PC-3 (cell line): ENCODE results near the gene GNB5. TPM values are rescaled to one million over a fixed set of nuclear protein-coding genes. Genes with fewer than 3 reads are reported as not detected.

Experiments used
- ATAC-seq: fragments of 200-7000 bp; cut with Tn5 transposase; 2 replicates; pipeline ENCODE4 v1.9.1; 2020; ENCODE audit warnings: mild to moderate bottlenecking, moderate library complexity
- BruUV-seq: library from RNA; stranded (reverse); fragments of 400-500 nt; replicated peaks from 2 replicates; lab custom pipeline; 2021; lab: Mats Ljungman, UMichigan
- CTCF ChIA-PET: fragments of 300-600 bp; sonication (Branson Sonifier 250); formaldehyde crosslinking; loops from one replicate; lab custom pipeline; 2022; ENCODE audit warnings: antibody characterized with exemption; lab: Charles Lee
- POLR2A ChIA-PET: fragments of 300-600 bp; sonication (Branson Sonifier 250); formaldehyde crosslinking; loops from one replicate; lab custom pipeline; 2022; ENCODE audit warnings: antibody characterized with exemption; ENCODE audit not compliant: unreplicated experiment; lab: Charles Lee
- DNase-seq: peaks from one replicate; pipeline ENCODE4 v3.0.0-alpha.2; 2015
- H2AFZ ChIP-seq: fragments of 300-600 bp; sonication (generic); 2 replicates; pipeline ENCODE4 v1.6.0; 2016; ENCODE audit warnings: antibody characterized with exemption, low read length
- H3F3A ChIP-seq: fragments of 300-600 bp; sonication (generic); one replicate; pipeline ENCODE4 v1.6.0; 2017; ENCODE audit warnings: antibody characterized with exemption, low read length, control low read depth, mild to moderate bottlenecking; ENCODE audit not compliant: unreplicated experiment
- H3K27ac ChIP-seq: fragments of 300-600 bp; sonication (generic); 2 replicates; pipeline ENCODE4 v1.5.1; 2016; ENCODE audit warnings: mild to moderate bottlenecking, low read length
- H3K27me3 ChIP-seq: fragments of 300-600 bp; sonication (generic); 2 replicates; pipeline ENCODE4 v1.6.1; 2016; ENCODE audit warnings: low read length, mixed read lengths
- H3K36me3 ChIP-seq: fragments of 300-600 bp; sonication (generic); 2 replicates; pipeline ENCODE4 v1.6.1; 2016; ENCODE audit warnings: low read depth, mixed run types, low read length, mixed read lengths
- H3K4me1 ChIP-seq: fragments of 300-600 bp; sonication (generic); 2 replicates; pipeline ENCODE4 v1.5.1; 2016; ENCODE audit warnings: low read length; ENCODE audit not compliant: insufficient read depth
- H3K4me2 ChIP-seq: fragments of 300-600 bp; sonication (generic); 2 replicates; pipeline ENCODE4 v1.6.0; 2016; ENCODE audit warnings: low read length
- H3K4me3 ChIP-seq: fragments of 300-600 bp; sonication (generic); 2 replicates; pipeline ENCODE4 v1.5.1; 2016; ENCODE audit warnings: mild to moderate bottlenecking, low read length, mixed read lengths
- H3K79me2 ChIP-seq: fragments of 300-600 bp; sonication (generic); 2 replicates; pipeline ENCODE4 v1.6.1; 2017; ENCODE audit warnings: low read length, mixed read lengths
- H3K9ac ChIP-seq: fragments of 300-600 bp; sonication (generic); 2 replicates; pipeline ENCODE4 v1.6.0; 2016; ENCODE audit warnings: mild to moderate bottlenecking, low read length
- H3K9me2 ChIP-seq: fragments of 300-600 bp; sonication (generic); replicated peaks from 2 replicates; pipeline ENCODE4 v1.6.1; 2016; ENCODE audit warnings: mixed run types, low read length, mixed read lengths
- H3K9me3 ChIP-seq: fragments of 300-600 bp; sonication (generic); 2 replicates; pipeline ENCODE4 v1.6.1; 2016; ENCODE audit warnings: low read length, mixed read lengths
- H4K20me1 ChIP-seq: fragments of 300-600 bp; sonication (generic); 2 replicates; pipeline ENCODE4 v1.6.1; 2016; ENCODE audit warnings: low read length, mixed read lengths
- EZH2 ChIP-seq: fragments of 300-600 bp; sonication (generic); IDR thresholded peaks from one replicate; pipeline ENCODE4 v1.6.1; 2017; ENCODE audit warnings: antibody characterized with exemption, mild to moderate bottlenecking, low read length; ENCODE audit not compliant: unreplicated experiment
- EZH2phosphoT487 ChIP-seq: fragments of 300-600 bp; sonication (generic); IDR thresholded peaks from 2 replicates; pipeline ENCODE4 v1.6.1; 2018; ENCODE audit warnings: mild to moderate bottlenecking, antibody characterized with exemption, low read length, borderline replicate concordance
- intact Hi-C: fragments of 100-400 bp; cut with micrococcal nuclease; formaldehyde crosslinking; loops from 2 replicates; pipeline ENCODE4 v1.9.0; 2023
- total RNA-seq: library from RNA; depleted of rRNA; stranded (reverse); fragments of >200 nt; gene quantifications from 2 replicates; pipeline ENCODE4 v1.2.3, GENCODE V29; 2014
- TF ChIP-seq, protein P1 (sequence below): fragments of 300-600 bp; sonication (generic); conservative IDR thresholded peaks from 2 replicates; pipeline ENCODE4 v1.5.1; 2017; ENCODE audit warnings: antibody characterized with exemption, low read depth, mild to moderate bottlenecking, low read length

GNB5 gene
- total RNA-seq, 1 experiment from 2014 or later, result 49.3 TPM

DNA sequence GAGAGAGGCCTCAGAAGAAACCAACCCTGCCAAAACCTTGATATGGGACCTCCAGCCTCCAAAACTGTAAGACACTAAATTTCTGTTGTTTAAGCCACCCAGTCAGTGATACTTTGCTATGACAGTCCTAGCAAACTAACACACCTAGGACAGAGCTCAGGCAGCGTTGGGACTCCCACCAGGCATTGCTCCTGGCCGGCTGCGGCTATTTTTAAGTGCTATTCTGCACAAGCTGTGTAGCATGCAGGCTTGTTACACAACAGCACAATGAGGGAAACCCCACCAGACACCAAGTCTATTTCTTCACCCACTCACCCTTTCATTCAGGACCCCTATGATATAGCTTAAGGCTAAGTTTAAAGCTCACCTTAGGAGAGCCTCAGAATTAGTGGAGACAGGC, 47.0 kb upstream of the GNB5 start:
- Histone ChIP-seq H3K27ac (no peak overlapping the region), H3K27me3 (no peaks in the 10 kb centered on the region), H3K9ac (no peak overlapping the region), H3F3A (no peaks in the 10 kb centered on the region), H2AFZ (no peak overlapping the region), H3K4me2 (no peak overlapping the region), H3K4me1 (no peaks in the 10 kb centered on the region), H3K36me3 (peaks cover 14% of the 10 kb centered on the region; the same call in 1 of the 2 replicates), H3K4me3 (no peak overlapping the region), H4K20me1 (no peaks in the 10 kb centered on the region), H3K9me2 (no peaks in the 10 kb centered on the region), H3K9me3 (no peaks in the 10 kb centered on the region), H3K79me2 (no peaks in the 10 kb centered on the region)
- intact Hi-C loops, result no loop called here
- ChIA-PET POLR2A (no interaction called here), CTCF (no interaction called here)
- no peak for DNase-seq
- no peak for ATAC-seq
- no TSS peak for BruUV-seq
- TF ChIP-seq EZH2phosphoT487 (no peak), EZH2 (no peak)
- TF ChIP-seq, protein P1, sequence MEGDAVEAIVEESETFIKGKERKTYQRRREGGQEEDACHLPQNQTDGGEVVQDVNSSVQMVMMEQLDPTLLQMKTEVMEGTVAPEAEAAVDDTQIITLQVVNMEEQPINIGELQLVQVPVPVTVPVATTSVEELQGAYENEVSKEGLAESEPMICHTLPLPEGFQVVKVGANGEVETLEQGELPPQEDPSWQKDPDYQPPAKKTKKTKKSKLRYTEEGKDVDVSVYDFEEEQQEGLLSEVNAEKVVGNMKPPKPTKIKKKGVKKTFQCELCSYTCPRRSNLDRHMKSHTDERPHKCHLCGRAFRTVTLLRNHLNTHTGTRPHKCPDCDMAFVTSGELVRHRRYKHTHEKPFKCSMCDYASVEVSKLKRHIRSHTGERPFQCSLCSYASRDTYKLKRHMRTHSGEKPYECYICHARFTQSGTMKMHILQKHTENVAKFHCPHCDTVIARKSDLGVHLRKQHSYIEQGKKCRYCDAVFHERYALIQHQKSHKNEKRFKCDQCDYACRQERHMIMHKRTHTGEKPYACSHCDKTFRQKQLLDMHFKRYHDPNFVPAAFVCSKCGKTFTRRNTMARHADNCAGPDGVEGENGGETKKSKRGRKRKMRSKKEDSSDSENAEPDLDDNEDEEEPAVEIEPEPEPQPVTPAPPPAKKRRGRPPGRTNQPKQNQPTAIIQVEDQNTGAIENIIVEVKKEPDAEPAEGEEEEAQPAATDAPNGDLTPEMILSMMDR, result no peak

DNA sequence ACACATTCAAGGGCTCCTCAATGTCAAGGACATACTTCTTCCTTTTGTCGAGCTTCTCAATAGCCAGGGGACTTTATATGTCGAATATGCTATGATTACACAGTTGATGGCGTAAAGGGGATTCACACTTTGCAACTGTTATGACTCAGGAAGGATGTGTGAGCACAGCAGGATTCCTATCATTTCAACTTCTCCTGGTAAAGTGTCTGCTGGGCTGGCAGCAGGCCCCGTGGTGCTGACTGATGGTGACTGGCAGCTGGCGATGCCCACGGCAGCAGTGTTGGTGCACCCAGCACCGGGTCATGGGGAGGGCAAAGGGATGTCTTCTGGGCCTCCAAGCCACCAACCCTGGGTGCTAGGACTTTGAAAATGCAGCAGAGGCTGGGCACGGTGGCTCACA, 44.8 kb upstream of the GNB5 start:
- ATAC-seq, result no peak
- POLR2A ChIA-PET, result no interaction called here
- TF ChIP-seq, protein P1, result no peak
- TF ChIP-seq EZH2 (no peak), EZH2phosphoT487 (no peak)

DNA sequence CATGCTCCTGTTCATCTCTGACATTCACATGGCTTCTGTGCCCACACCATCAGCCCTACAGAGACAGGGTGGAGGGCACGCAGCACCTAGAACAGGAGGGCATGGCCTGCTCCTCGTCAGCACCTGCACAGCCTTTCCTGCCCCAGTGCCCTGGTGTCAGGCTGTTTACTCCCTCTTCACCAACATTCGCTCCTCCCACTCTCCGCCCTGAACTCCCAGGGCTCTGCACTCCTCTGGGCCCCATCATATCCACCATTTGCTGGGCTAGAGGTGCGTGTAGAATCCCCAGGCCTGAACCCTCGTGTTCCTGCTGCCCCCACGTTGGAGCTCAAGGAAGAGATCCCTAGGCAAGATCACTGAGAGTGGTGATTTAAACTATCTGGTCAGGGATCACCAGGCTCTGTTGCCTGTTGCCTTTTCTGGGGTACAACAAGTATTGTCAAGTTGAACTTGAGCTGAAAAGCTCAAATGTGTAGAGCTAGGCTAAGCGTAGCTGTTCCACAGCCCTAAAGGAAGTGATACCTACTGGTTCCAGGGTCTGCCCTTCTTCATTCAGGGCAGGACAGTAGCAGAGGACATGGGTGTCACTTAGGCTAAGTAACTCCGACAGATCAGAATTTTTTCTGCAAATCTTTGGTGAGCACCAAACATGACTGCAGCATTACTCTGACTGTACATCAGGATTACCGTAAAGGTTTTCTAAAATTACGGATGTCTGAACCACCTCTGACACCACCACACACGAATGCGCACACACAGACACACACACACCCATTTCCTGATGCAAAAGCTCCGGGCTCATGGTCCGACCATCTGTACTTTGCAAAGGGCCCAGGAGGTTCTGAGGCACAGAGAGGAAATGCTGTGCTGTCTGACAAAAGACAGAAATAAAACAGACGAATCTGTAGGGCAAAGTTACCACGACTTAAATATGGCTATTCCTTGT, 43.7 kb upstream of the GNB5 start:
- POLR2A ChIA-PET, result no interaction called here
- no peak overlapping the region for H2AFZ ChIP-seq
- intact Hi-C loops, result no loop called here
- no peaks in the 10 kb centered on the region for H3F3A ChIP-seq
- H3K79me2 ChIP-seq, result no peaks in the 10 kb centered on the region
- DNase-seq (no peak), ATAC-seq (no peak)
- H3K4me3 ChIP-seq, result no peak overlapping the region
- H3K9me2 ChIP-seq, result no peaks in the 10 kb centered on the region
- CTCF ChIA-PET, result no interaction called here
- H3K36me3 ChIP-seq, result peaks cover 14% of the 10 kb centered on the region; the same call in 1 of the 2 replicates
- TF ChIP-seq, protein P1, result no peak
- TF ChIP-seq EZH2, result no peak
- no peak for TF ChIP-seq EZH2phosphoT487
- H3K9me3 ChIP-seq, result no peaks in the 10 kb centered on the region
- H3K27ac ChIP-seq, result no peak overlapping the region
- H3K4me2 ChIP-seq, result no peak overlapping the region
- no TSS peak for BruUV-seq
- H3K4me1 ChIP-seq, result no peaks in the 10 kb centered on the region
- H3K9ac ChIP-seq, result no peak overlapping the region
- no peaks in the 10 kb centered on the region for H3K27me3 ChIP-seq
- H4K20me1 ChIP-seq, result no peaks in the 10 kb centered on the region

More for the DNA sequence above, 44.8 kb upstream of the GNB5 start:
- BruUV-seq, result no TSS peak
- no peak overlapping the region for H2AFZ ChIP-seq
- H3F3A ChIP-seq, result no peaks in the 10 kb centered on the region
- H3K4me1 ChIP-seq, result no peaks in the 10 kb centered on the region
- DNase-seq, result no peak
- no peaks in the 10 kb centered on the region for H3K79me2 ChIP-seq
- H3K27ac ChIP-seq, result no peak overlapping the region
- H3K4me3 ChIP-seq, result no peak overlapping the region
- H3K36me3 ChIP-seq, result peaks cover 14% of the 10 kb centered on the region; the same call in 1 of the 2 replicates
- no peaks in the 10 kb centered on the region for H3K27me3 ChIP-seq
- H3K9ac ChIP-seq, result no peak overlapping the region
- no peaks in the 10 kb centered on the region for H3K9me2 ChIP-seq
- H3K9me3 ChIP-seq, result no peaks in the 10 kb centered on the region
- CTCF ChIA-PET, result no interaction called here
- no peak overlapping the region for H3K4me2 ChIP-seq
- intact Hi-C loops, result no loop called here
- no peaks in the 10 kb centered on the region for H4K20me1 ChIP-seq
